GM12878 (cell line): ENCODE data around the gene GPR152. TPM values are rescaled to one million over a fixed set of nuclear protein-coding genes. Genes with fewer than 3 reads are reported as not detected.

ENCODE experiments used
- ATAC-seq: fragments of 200-7000 bp; cut with Tn5 transposase; 3 replicates; pipeline ENCODE4 v1.9.1; 2020; ENCODE audit warnings: mild to moderate bottlenecking, moderate library complexity
- BruUV-seq: library from RNA; stranded (reverse); fragments of 400-500 nt; replicated peaks from 2 replicates; lab custom pipeline; 2021; lab: Mats Ljungman, UMichigan
- CTCF ChIA-PET: fragments of 300-600 bp; sonication (Branson Sonifier 250); formaldehyde crosslinking; extraction: SDS; loops from one replicate; lab custom pipeline; 2021; ENCODE audit warnings: inconsistent platforms; lab: Yijun Ruan, JAX
- POLR2A ChIA-PET: fragments of 350-600 bp; formaldehyde crosslinking; extraction: SDS; loops from one replicate; lab custom pipeline; 2021; ENCODE audit warnings: inconsistent platforms; lab: Charles Lee
- RAD21 ChIA-PET: fragments of 300-600 bp; sonication (Branson Sonifier 250); formaldehyde crosslinking; loops from one replicate; lab custom pipeline; 2023; ENCODE audit warnings: antibody characterized with exemption; ENCODE audit not compliant: unreplicated experiment; lab: Charles Lee
- SMC1A ChIA-PET: fragments of 300-600 bp; sonication (Branson Sonifier 250); formaldehyde crosslinking; loops from one replicate; lab custom pipeline; 2023; ENCODE audit not compliant: unreplicated experiment, uncharacterized antibody; lab: Charles Lee
- DNase-seq: peaks from one replicate; pipeline ENCODE4 v3.0.0-alpha.2; 2011; ENCODE audit warnings: low read depth, low spot score
- FAIRE-seq: peaks from 3 replicates; lab custom pipeline; 2011; peaks lifted over from hg19 to GRCh38; lab: Jason Lieb, UNC
- H2AFZ ChIP-seq: 2 replicates; pipeline ENCODE4 v1.6.0; 2011; ENCODE audit warnings: low read depth, low read length, control low read depth; ENCODE audit not compliant: control insufficient read depth
- H3K27ac ChIP-seq: 2 replicates; pipeline ENCODE4 v1.5.1; 2011; ENCODE audit warnings: control low read depth; ENCODE audit not compliant: control insufficient read depth, insufficient read depth
- H3K27me3 ChIP-seq, 2 experiments: replicated peaks in 1 of 2; 2 replicates each; pipeline versions ENCODE4 v1.6.0 to v1.6.1; 2011; ENCODE audit warnings: low read length in 1 of 2; ENCODE audit not compliant: control insufficient read depth in 2 of 2, insufficient read depth in 2 of 2
- H3K36me3 ChIP-seq, 2 experiments: 2 replicates each; pipeline ENCODE4 v1.5.1; 2011; ENCODE audit warnings: low read length in 1 of 2; ENCODE audit not compliant: control insufficient read depth in 2 of 2, insufficient read depth in 2 of 2
- H3K4me1 ChIP-seq: 2 replicates; pipeline ENCODE4 v1.6.1; 2011; ENCODE audit warnings: mild to moderate bottlenecking, low read length, moderate library complexity, mixed read lengths; ENCODE audit not compliant: control insufficient read depth, insufficient read depth
- H3K4me2 ChIP-seq: 2 replicates; pipeline ENCODE4 v1.6.0; 2011; ENCODE audit warnings: control low read depth; ENCODE audit not compliant: control insufficient read depth, insufficient read depth
- H3K4me3 ChIP-seq: fragments of 200-600 bp; sonication (generic); 2 replicates; pipeline ENCODE4 v1.5.1; 2016
- H3K79me2 ChIP-seq: 2 replicates; pipeline ENCODE4 v1.6.0; 2011; ENCODE audit warnings: low read length; ENCODE audit not compliant: control insufficient read depth, insufficient read depth
- H3K9ac ChIP-seq: 2 replicates; pipeline ENCODE4 v1.8.0; 2011; ENCODE audit warnings: low read length, control low read depth, mixed read lengths; ENCODE audit not compliant: control insufficient read depth, insufficient read depth
- H3K9me3 ChIP-seq: replicated peaks from 3 replicates; pipeline ENCODE4 v1.5.1; 2011; ENCODE audit warnings: mild to moderate bottlenecking, low read length; ENCODE audit not compliant: control insufficient read depth, insufficient read depth
- H4K20me1 ChIP-seq: 2 replicates; pipeline ENCODE4 v1.6.0; 2011; ENCODE audit not compliant: control insufficient read depth, insufficient read depth
- ATF3 ChIP-seq: IDR thresholded peaks from 2 replicates; pipeline ENCODE4 v1.6.1; 2011; ENCODE audit warnings: low read depth, mild to moderate bottlenecking, low read length, moderate library complexity, borderline replicate concordance; ENCODE audit errors: extremely low read depth
- CUX1 ChIP-seq: IDR thresholded peaks from 2 replicates; pipeline ENCODE4 v1.6.1; 2012; ENCODE audit warnings: improper control_type of control experiment, low read depth, low read length; ENCODE audit not compliant: insufficient replicate concordance
- RB1 ChIP-seq: fragments of 450-650 bp; formaldehyde crosslinking; IDR thresholded peaks from 2 replicates; pipeline ENCODE4 v1.6.1; 2017; ENCODE audit warnings: mild to moderate bottlenecking, borderline replicate concordance
- RELB ChIP-seq: fragments of 450-650 bp; IDR thresholded peaks from 2 replicates; pipeline ENCODE4 v1.6.1; 2017; ENCODE audit warnings: low read depth, mild to moderate bottlenecking, moderate library complexity
- SMAD1 ChIP-seq: fragments of 450-650 bp; IDR thresholded peaks from 2 replicates; pipeline ENCODE4 v1.6.1; 2018; ENCODE audit warnings: mild to moderate bottlenecking, low read depth; ENCODE audit not compliant: partially characterized antibody
- SPI1 ChIP-seq: IDR thresholded peaks from 2 replicates; pipeline ENCODE4 v1.6.1; 2011; ENCODE audit warnings: low read depth, mild to moderate bottlenecking, low read length, moderate library complexity, borderline replicate concordance; ENCODE audit not compliant: insufficient read depth
- USF2 ChIP-seq: IDR thresholded peaks from 2 replicates; pipeline ENCODE4 v1.6.1; 2011; ENCODE audit warnings: low read depth, low read length, improper control_type of control experiment, borderline replicate concordance
- ZBTB40 ChIP-seq: fragments of 450-650 bp; IDR thresholded peaks from 2 replicates; pipeline ENCODE4 v1.6.1; 2016; ENCODE audit warnings: mild to moderate bottlenecking, moderate library complexity, borderline replicate concordance
- ZNF207 ChIP-seq: fragments of 450-650 bp; IDR thresholded peaks from 2 replicates; pipeline ENCODE4 v1.6.1; 2014; ENCODE audit warnings: antibody characterized with exemption, mild to moderate bottlenecking, borderline replicate concordance
- WGBS: methylation state at CpG from one replicate; pipeline ENCODE4 v1.1.6; 2016; ENCODE audit warnings: low lambda C conversion rate; ENCODE audit not compliant: insufficient replicate concordance, insufficient coverage; ENCODE audit errors: missing lambda C conversion rate; 5-methylcytosine and 5-hydroxymethylcytosine counted together
- in situ Hi-C: fragments of 300-500 bp; cut with MboI; formaldehyde crosslinking; loops from 9 replicates; pipeline ENCODE4 v1.14.3; 2018; ENCODE audit warnings: mixed read lengths
- intact Hi-C: fragments of 100-400 bp; cut with micrococcal nuclease; formaldehyde crosslinking; loops from one replicate; pipeline ENCODE4 v1.14.2; 2022; ENCODE audit not compliant: unreplicated experiment
- polyA plus RNA-seq, 11 experiments: library from polyadenylated mRNA; depleted of rRNA in 4 of 11; unstranded in 6 of 11; stranded (reverse) in 5 of 11; fragments of >200 nt; fragmentation: Nextera tagmentation in 4 of 11; fragmentation: Illumina TruSeq in 1 of 11; extraction: Ambion mirVana in 4 of 11; extraction: Trizol in 1 of 11; gene quantifications; 1 replicate in 1 of 11; 2 replicates in 10 of 11; pipeline versions ENCODE4 v1.2.1 to v1.2.3, GENCODE V29; 2011 to 2016; ENCODE audit warnings: inconsistent platforms in 2 of 11, missing spikeins in 2 of 11, low read depth in 1 of 11
- total RNA-seq, 4 experiments: library from RNA; depleted of rRNA in 3 of 4; stranded (reverse); fragments of >200 nt in 3 of 4; fragmentation: Illumina TruSeq in 1 of 4; extraction: Trizol in 1 of 4; gene quantifications; 2 replicates each; pipeline versions ENCODE4 v1.2.1 to v1.2.3, GENCODE V29; 2013 to 2021

Gene GPR152
- total and polyA plus RNA-seq, 10 of the 15 experiments (the other 5 are each of a cell fraction or from before 2014, with no cell fraction given): not detected

GRCh38 chr11:67469508-67469811 is 16.9 kb upstream of the GPR152 start:
- SMC1A ChIA-PET: interaction anchor here (0.5 to 5.2 kb wide), 9 partner anchors 9 to 124 kb away, joined by 3 to 46 read pairs (median 10); partner anchors contain the start of genes AIP, PPP1CA, RAD9A and TBC1D10C
- RAD21 ChIA-PET: interaction anchor here (0.6 to 5.5 kb wide), 9 partner anchors 10 to 124 kb away, joined by 3 to 72 read pairs (median 6); partner anchors contain the start of genes AIP, PPP1CA, PTPRCAP and TBC1D10C
- no peak for DNase-seq
- Histone ChIP-seq H3K27ac (peak overlapping the region; percentile 45), H3K36me3 (no peaks in the 10 kb centered on the region), H3K27me3 (no peaks in the 10 kb centered on the region), H3K4me2 (peak overlapping the region; percentile 51), H4K20me1 (no peaks in the 10 kb centered on the region), H2AFZ (peak overlapping the region; percentile 90), H3K4me3 (peak overlapping the region; percentile 70), H3K4me1 (peaks cover 30% of the 10 kb centered on the region), H3K9ac (peak overlapping the region; percentile 57), H3K9me3 (no peaks in the 10 kb centered on the region), H3K79me2 (peaks cover 14% of the 10 kb centered on the region)
- WGBS: 7% methylated on average over 9 of the region's 9 CpGs
- intact Hi-C loops: loop anchor here (2.0 kb wide), 2 partner anchors 33 to 69 kb away; partner anchors contain the start of genes PPP1CA and PTPRCAP
- CTCF ChIA-PET: interaction anchor here (0.9 to 5.1 kb wide), 10 partner anchors 13 to 120 kb away, joined by 3 to 36 read pairs (median 4); partner anchors contain the start of genes AIP and PPP1CA
- no TSS peak for BruUV-seq
- ATAC-seq: no peak
- POLR2A ChIA-PET: interaction anchor here (1.0 to 8.1 kb wide), 9 partner anchors 10 to 115 kb away, joined by 3 to 78 read pairs (median 20); partner anchors contain the start of genes AIP, PITPNM1, PPP1CA and PTPRCAP
- FAIRE-seq: no peak
- in situ Hi-C loops: no loop called here
- TF ChIP-seq SMAD1: no peak
- 0 out of 2 replicates have a peak, but pooled peaks have one; percentile 5 for TF ChIP-seq RB1
- no peak for TF ChIP-seq USF2
- TF ChIP-seq RELB: no peak; the same call in 1 of the 2 replicates
- peak; percentile 48; the same call in 1 of the 2 replicates for TF ChIP-seq ZNF207
- TF ChIP-seq ZBTB40: peak; percentile 16; the same call in 1 of the 2 replicates
- TF ChIP-seq CUX1: no peak
- no peak for TF ChIP-seq SPI1
- no peak for TF ChIP-seq ATF3
